Measurements from ENCODE around the gene SDHAF2. TPM values are rescaled to one million over a fixed set of nuclear protein-coding genes. Genes with fewer than 3 reads are reported as not detected.
"Not testable (repeated sequence)": the region's sequence is repeated elsewhere in the genome, so short reads cannot be mapped to it uniquely, and the experiment has no call there.

SDHAF2 gene
- total RNA-seq, 3 donors from 2014 or later, result 46.7 to 94.0 (median 58.7) TPM

DNA sequence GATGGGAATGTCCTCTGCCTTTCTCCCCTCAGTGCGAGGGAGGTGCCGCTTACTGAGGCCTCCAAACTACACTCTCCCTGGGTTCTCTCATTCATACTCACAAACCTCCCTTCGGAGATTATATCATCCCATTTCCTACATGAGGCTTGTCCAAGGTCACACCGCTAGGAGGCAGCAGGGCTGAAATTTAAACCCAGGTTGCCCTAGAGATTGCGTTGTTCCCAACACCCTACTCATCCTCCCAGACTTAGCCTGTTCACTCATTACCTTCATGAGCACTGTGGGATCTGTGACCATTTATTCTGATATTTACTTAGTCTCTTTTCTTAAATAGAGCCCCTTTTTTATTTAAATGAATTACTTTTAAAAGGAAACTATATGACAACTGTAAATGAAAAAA is 31.1 kb downstream of the SDHAF2 start:
- H3K4me3 ChIP-seq, result no peak overlapping the region
- H3K27me3 ChIP-seq, result no peaks in the 10 kb centered on the region
- intact Hi-C loops (cut with DNase I; ENCODE audit: low total_unique reads), result no loop called here
- H3K9me3 ChIP-seq, result no peaks in the 10 kb centered on the region
- H3K4me1 ChIP-seq, result peaks cover 0 to 9% of the 10 kb centered on the region in 2 donors
- no peak for DNase-seq (ENCODE audit: low spot score in 2 of 2)
- H3K27ac ChIP-seq, result peak overlapping the region; percentile 11 to 38
- TF ChIP-seq POLR2A (IDR thresholded peaks at IDR 0.05) (no peak), POLR2AphosphoS5 (IDR thresholded peaks at IDR 0.05) (no peak)
- TF ChIP-seq, protein P1, sequence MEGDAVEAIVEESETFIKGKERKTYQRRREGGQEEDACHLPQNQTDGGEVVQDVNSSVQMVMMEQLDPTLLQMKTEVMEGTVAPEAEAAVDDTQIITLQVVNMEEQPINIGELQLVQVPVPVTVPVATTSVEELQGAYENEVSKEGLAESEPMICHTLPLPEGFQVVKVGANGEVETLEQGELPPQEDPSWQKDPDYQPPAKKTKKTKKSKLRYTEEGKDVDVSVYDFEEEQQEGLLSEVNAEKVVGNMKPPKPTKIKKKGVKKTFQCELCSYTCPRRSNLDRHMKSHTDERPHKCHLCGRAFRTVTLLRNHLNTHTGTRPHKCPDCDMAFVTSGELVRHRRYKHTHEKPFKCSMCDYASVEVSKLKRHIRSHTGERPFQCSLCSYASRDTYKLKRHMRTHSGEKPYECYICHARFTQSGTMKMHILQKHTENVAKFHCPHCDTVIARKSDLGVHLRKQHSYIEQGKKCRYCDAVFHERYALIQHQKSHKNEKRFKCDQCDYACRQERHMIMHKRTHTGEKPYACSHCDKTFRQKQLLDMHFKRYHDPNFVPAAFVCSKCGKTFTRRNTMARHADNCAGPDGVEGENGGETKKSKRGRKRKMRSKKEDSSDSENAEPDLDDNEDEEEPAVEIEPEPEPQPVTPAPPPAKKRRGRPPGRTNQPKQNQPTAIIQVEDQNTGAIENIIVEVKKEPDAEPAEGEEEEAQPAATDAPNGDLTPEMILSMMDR (IDR thresholded peaks at IDR 0.05), result no peak
- no peaks in the 10 kb centered on the region for H3K36me3 ChIP-seq

- H3K27me3 ChIP-seq; H3K9me3 ChIP-seq; H3K36me3 ChIP-seq; H3K4me3 ChIP-seq; H3K4me1 ChIP-seq; DNase-seq (ENCODE audit: low spot score in 2 of 2); intact Hi-C loops (cut with DNase I; ENCODE audit: low total_unique reads): not testable (repeated sequence)
- peak overlapping the region in 1 of 2 donors; percentile 43 for H3K27ac ChIP-seq
Observed at GRCh38 chr11:61467602-61468001, 37.7 kb downstream of the SDHAF2 start.

DNA sequence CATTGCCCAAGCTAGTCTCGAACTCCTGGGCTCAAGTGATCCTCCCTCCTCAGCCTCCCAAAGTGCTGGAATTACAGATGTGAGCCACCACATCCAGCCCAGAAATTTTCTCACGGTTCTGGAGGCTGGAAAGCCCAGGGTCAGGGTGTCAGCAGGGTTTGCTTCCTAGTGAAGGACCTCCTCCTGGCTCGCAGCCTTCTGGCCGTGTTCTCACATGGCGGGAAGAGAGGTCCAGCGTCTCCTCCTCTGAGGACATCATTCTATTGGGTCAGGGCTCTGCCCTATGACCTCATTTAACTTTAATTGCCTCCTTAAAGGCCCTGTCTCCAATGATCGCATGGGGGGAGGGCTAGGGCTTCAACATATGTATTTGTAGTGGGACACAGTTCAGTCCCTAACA is 38.1 kb downstream of the SDHAF2 start:
- Histone ChIP-seq H3K4me1 (no peaks in the 10 kb centered on the region), H3K9me3 (no peaks in the 10 kb centered on the region), H3K27ac (peak overlapping the region in 1 of 2 donors; percentile 43), H3K36me3 (no peaks in the 10 kb centered on the region), H3K4me3 (no peak overlapping the region), H3K27me3 (no peaks in the 10 kb centered on the region)
- DNase-seq (ENCODE audit: low spot score in 2 of 2), result no peak
- intact Hi-C loops (cut with DNase I; ENCODE audit: low total_unique reads), result no loop called here
- TF ChIP-seq, protein P1 (IDR thresholded peaks at IDR 0.05), result no peak
- TF ChIP-seq POLR2AphosphoS5 (IDR thresholded peaks at IDR 0.05), result no peak
- no peak for TF ChIP-seq POLR2A (IDR thresholded peaks at IDR 0.05)

GRCh38 chr11:61472282-61472681 is 42.4 kb downstream of the SDHAF2 start:
- no peak for DNase-seq (ENCODE audit: low spot score in 2 of 2)
- H3K27me3 ChIP-seq, result no peaks in the 10 kb centered on the region
- H3K9me3 ChIP-seq, result no peaks in the 10 kb centered on the region
- no peaks in the 10 kb centered on the region for H3K36me3 ChIP-seq
- H3K4me3 ChIP-seq, result no peak overlapping the region
- H3K27ac ChIP-seq, result peak overlapping the region in 1 of 2 donors; percentile 48
- H3K4me1 ChIP-seq, result peaks cover 0 to under 1% of the 10 kb centered on the region in 2 donors
- intact Hi-C loops (cut with DNase I; ENCODE audit: low total_unique reads), result no loop called here
- no peak for TF ChIP-seq POLR2A (IDR thresholded peaks at IDR 0.05)
- peak in 1 of 3 donors; percentile 33 for TF ChIP-seq POLR2AphosphoS5 (IDR thresholded peaks at IDR 0.05)
- TF ChIP-seq, protein P1 (IDR thresholded peaks at IDR 0.05), result no peak

- Histone ChIP-seq H3K4me3 (no peak overlapping the region), H3K36me3 (no peaks in the 10 kb centered on the region), H3K27me3 (no peaks in the 10 kb centered on the region), H3K9me3 (no peaks in the 10 kb centered on the region), H3K4me1 (peaks cover 0 to 7% of the 10 kb centered on the region in 2 donors), H3K27ac (peak overlapping the region; percentile 29 to 48)
- TF ChIP-seq, protein P1 (IDR thresholded peaks at IDR 0.05), result no peak
- no peak for TF ChIP-seq POLR2A (IDR thresholded peaks at IDR 0.05)
- no peak for TF ChIP-seq POLR2AphosphoS5 (IDR thresholded peaks at IDR 0.05)
- intact Hi-C loops (cut with DNase I; ENCODE audit: low total_unique reads), result no loop called here
- no peak for DNase-seq (ENCODE audit: low spot score in 2 of 2)
Observed at GRCh38 chr11:61472868-61473267, 42.9 kb downstream of the SDHAF2 start.
